Measurements from ENCODE around the gene GPR45.

Gene GPR45

DNA sequence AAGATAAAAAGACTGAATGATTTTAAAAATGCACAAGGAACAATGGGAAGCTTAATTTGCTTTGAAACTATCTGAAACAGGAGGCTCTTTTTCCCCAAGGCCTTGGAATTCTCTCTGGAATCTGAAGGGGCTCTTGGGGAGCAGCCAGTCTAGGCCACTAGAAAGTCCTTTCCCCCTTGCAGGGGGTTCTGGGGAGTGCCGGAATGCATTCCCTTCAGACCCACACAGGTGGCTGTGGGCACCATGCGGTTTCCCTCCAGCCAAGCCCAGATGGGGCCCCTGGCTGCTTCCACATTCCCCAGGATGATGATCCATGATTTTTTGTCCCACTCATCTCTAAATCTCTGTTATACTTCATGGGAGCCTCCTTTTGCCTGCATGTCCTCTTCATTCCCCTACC is 10.7 kb downstream of the GPR45 start:
- DNase-seq (ENCODE audit: low read depth in 2 of 2, low spot score in 1 of 2): no peak

DNA sequence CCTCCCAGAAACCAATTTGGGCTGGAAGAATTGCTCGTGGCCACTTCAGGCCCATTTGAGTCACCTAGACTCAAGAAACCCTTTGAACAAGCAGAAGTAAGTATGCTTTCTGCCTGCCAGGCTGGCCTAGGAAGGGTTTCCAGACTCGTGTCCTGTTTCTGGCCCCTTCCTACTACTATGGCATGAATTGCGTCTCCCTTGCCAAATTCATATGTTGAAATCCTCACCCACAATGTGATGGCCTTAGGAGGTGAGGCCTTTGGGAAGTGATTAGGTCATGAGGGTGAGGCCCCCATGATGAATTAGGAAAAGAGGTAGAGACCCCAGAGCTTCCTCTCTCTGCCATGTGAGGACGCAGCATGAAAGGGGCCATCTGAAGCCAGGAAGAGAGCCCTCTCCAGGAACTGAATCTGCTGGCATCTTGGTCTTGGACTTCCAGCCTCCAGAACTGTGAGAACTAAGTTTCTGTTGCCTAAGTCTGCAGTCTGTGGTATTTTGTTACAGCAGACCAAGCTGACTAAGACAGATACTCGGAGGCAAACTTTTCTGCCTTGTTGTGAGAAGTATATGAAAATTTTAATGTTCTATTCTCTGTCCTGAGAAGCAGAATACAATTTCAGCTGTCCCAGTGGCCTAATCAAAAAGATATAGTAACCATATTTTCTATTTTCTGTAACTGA is 13.1 kb downstream of the GPR45 start:
- no peak for DNase-seq (ENCODE audit: low read depth in 2 of 2, low spot score in 1 of 2)

DNA sequence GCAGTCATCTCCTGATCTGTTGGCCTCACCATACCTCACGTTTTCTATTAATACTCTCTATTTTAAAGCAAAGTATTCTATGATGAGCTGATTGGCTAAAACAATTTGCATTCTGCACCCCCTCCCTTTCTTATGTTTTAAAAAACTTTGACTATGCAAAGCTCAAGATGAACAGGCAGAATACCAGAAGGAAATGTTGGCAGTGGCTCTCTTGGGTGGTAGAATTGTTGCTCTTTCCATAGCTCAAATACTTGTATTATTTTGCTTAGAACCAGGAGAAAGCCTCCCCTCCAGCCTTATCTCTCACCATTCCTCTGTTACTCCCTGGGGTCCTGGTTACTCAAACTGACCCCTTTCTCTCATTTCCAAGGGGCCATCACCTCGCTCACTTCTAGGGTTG is 14.4 kb downstream of the GPR45 start:
- no peak for DNase-seq (ENCODE audit: low read depth in 2 of 2, low spot score in 1 of 2)

DNA sequence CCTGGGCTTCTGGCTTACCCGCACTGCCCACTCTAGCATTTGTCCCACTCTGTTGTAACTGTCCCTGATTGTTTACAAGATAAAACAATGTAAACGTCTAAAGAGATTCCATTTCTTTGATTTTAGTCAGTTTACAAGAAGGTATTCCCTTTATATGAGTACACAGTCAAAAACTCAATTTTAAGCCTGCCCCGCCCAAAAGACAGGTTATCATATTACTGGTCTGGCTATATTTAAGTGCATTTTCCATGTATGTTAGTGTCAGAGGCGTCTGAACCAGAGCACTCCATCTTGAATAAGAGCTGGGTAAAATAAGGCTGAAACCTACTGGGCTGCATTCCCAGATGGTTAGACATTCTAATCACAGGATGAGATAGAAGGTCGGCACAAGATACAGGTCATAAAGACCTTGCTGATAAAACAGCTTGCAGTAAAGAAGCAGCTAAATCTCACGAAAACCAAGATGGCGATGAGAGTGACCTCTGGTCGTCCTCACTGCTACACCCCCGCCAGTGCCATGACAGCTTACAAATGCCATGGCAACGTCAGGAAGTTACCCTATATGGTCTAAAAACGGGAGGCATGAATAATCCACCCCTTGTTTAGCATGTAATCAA is 15.0 kb downstream of the GPR45 start:
- no peak for DNase-seq (ENCODE audit: low read depth in 2 of 2, low spot score in 1 of 2)

DNA sequence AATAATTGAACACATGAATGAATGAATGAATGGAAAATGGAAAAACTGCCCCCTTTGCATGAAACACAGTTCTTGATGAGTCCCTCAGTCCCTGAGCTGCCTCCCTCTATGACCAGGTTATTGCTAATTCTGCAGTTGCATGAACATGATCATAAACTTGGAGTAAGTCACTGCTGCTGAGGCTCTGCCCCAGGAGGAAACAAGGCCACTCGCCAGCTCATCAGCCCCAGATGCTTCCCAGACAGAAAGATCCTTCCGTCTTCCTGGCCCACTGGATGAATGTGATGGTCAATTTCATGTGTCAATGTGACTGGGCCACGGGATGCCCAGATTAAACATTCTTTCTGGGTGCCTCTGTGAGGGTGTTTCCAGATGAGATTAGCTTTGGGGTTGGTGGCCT is 16.4 kb downstream of the GPR45 start:
- no peak for DNase-seq (ENCODE audit: low read depth in 2 of 2, low spot score in 1 of 2)

DNA sequence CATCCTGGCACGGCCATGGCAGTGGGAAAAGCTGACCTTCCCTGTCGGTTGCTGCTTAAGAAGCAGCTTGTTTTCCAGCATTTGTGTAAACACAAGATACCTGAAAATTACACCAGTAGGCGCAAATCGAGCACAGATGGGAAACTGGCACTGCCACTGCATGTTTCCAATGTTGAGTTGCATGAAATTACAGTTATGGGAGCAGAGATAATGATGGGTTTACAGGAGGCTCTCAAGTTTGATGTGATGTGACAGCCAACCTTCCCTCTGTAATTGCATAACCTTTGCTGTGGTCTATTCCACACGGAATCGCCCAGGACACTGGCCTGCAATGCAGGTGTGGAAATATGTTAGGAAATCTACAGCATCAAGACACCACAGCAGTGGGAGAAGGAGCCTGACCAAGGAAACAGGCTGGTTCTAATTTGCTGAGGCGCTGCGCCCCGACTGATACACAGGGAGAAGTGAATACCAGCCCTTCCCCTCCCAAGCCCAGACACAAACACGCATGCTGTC is 17.4 kb downstream of the GPR45 start:
- no peak for DNase-seq (ENCODE audit: low read depth in 2 of 2, low spot score in 1 of 2)

DNA sequence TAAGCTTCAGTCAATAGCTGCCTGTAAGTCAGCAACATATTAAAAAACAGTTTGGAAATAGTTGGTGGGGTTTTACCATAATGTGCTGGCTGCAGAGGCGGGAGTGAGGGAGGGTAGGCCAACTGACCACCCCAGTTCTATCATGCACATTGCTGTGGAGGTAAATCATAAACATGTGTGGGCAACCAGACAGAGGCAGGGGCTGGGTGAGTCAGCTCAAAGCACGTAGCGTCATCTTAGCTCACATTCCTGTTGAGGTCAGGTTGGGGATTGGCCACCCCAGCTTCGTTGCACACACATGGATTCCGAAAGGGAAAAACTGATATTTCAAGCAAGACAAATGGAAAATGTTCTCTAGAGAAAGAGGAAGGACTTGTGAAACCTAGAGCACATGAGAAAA is 19.5 kb downstream of the GPR45 start:
- DNase-seq (ENCODE audit: low read depth in 2 of 2, low spot score in 1 of 2): no peak

DNA sequence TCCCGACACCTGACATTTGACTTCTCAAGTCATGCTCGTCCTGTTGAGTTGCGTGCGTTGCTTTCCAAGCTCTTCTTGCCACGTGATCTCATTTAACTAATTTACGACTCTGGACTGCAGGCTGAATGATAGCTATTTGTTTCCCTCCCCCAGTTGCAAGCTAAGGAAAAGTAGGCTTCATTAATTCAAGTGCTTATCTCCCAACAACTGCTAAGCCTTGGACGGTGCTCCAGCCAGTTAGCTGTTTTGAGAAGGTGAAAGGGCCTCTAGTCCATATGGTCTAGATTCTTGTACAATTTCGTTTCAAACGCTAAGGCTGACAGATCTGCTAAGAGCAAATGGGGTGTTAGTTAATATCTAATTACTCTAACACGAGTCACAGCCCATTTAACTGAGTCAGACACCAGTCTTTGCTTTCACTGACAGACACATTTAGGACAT is 21.1 kb downstream of the GPR45 start:
- no peak for DNase-seq (ENCODE audit: low read depth in 2 of 2, low spot score in 1 of 2)

DNA sequence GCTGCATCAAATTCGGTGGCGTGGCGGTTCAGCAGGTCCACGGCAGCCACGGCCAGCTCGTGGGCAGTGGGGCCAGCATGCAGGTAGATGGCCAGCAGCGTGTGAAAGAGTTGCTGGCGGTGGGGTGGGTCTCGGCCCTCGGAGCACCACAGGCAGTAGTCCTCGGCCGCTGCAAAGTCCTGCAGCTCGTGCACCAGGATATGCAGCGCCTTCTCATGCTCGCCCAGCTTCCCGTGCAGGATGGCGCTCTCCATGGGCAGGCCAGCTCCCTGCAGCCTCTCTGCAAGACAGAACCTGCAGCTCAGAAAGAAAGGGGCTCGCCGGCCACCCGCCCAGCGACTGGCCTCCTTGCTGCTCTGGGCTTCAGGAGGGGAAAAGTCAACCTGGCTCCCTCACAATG is 27.9 kb downstream of the GPR45 start:
- DNase-seq (ENCODE audit: low read depth in 2 of 2, low spot score in 1 of 2): no peak

DNA sequence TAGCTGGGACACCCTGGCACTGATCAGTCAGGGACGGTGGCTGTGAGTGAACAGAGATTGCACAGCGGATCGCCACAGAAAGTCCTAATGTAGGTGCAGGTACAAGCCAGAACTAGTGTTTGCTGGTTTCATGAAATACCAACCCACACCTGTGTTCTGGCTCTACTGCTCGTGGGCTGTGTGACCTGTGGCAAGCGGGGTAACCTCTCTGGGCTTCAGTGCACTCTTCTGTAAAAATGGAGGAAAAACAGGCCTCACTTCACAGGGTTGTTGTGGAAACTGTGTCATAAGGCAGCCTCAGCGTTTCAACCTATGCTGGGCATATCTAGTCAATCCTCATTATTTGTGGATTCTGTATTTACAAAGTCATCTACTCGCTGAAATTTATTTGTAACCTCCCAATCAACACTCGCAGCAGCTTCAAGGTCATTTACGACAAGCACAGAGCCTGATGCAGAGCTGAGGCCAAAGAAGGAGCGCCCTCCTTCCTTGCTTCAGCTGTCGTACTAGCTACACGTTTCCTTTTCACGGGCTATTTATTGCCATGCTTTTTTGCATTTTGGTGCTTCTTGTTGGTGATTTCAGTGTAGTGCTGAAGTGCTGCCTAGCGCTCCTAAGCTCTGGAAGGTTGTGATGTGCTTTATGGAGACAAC is 30.0 kb downstream of the GPR45 start:
- no peak for DNase-seq (ENCODE audit: low read depth in 2 of 2, low spot score in 1 of 2)

DNA sequence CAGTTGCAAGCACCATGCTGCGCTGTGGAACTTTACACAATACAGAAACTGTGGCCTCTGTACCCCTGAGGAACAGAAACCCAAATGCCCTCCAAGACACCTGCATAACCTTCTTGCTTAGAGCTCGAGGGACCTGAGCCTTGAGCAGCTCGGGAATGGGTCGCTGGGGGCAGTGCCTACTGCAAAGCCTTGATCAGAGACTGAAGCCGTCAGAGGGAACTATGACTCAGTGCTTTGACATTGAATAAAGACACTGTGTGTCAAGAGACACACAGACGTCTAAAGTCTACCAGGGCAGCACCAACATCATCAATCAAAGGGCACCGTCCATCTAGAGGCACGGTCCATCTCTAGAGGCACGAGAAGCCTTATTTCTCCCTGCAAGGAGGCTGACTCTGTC is 30.6 kb downstream of the GPR45 start:
- DNase-seq (ENCODE audit: low read depth in 2 of 2, low spot score in 1 of 2): no peak

DNA sequence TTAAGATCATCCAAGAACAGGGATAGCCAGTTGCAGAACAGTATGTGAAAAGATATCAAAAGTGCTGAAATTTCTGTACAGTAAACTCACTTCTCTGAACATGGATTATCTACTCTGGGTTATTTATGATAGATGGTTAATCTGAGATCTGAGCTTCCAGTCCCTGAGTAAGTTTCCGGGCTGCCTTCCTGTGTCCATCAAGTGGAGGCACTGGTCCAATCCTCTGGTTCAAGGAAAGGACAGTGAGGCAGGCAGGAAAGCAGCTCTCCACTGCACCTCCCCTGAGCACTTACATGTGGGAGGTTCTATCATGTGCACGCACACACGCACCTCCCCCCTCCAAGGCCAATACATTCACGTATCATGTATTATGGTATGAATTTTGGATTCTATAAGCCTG is 32.5 kb downstream of the GPR45 start:
- DNase-seq (ENCODE audit: low read depth in 2 of 2, low spot score in 1 of 2): no peak

DNA sequence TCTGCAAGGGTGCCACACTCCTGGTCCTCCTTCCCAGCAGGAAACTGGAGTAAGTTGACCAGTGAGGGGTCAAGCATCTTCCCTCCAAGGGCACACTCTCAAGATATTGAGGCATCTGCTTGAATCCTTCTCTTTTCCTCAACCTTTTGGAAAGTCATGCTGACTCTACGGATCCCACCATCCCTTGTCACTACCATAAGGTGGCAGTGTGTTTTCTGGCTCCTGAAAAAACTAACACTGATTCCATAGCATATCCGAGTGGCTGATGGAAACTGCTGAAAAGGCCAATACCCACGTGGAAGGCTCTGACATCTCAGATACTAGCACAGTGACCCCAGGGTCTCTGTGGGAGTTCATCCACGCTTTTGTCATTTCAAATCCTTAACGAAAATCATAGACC is 37.1 kb downstream of the GPR45 start:
- no peak for DNase-seq (ENCODE audit: low read depth in 2 of 2, low spot score in 1 of 2)

DNA sequence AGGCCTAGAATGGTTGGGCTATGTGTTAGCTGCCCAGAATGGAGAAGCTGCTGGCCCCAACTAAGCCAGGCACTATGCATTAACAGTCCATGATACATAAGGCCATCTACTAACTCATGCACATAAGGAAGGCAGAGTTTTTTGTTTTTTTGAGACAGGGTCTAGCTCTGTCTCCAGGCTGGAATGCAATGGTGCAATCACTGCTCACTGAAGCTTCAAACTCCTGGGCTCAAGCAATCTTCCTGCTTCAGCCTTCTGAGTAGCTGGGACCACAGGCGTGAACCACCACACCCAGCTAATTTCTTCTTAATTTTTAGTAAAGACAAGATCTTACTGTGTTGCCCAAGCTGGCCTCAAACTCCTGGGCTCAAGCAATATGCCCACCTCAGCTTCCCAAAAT is 37.6 kb downstream of the GPR45 start:
- DNase-seq (ENCODE audit: low read depth in 2 of 2, low spot score in 1 of 2): no peak

DNA sequence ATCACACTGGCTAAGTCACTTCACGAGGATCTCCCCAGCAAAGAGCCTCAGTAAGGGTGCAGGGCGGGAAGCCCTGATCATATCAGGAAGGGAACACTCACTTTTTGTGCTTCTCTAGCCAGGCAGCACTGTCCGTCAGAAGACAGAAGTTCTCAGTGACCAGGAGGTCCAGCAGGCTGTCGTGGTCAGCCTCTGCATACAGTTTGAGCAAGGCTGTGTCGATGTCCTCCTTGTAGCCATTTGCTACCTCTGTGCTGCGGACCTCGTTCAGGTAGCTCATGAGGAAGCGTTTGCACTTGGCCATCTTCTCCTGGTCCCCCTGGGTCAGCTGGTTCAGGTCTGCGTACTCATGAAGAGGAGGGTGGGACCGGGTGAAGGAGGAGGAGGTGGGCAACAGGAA is 38.7 kb downstream of the GPR45 start:
- DNase-seq (ENCODE audit: low read depth in 2 of 2, low spot score in 1 of 2): no peak

DNA sequence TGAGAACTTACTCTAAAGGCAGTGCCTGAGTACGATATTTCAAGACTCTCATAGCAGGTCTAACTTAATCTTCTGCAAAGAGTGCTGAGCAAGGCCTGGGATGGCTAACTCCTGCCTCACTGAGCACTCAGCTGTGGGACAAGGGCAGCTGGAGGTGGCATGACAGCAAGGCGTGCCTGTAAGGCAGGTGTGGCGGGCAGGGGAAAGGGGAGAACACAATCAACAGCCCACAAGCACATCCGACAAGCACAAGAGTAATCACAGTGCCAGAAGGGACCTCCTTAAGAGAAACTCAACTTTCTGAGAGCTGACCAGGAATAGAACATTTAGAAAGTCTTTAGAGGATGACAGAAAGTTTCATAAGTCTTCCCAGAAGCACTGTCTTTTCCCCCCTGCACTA is 42.0 kb downstream of the GPR45 start:
- no peak for DNase-seq (ENCODE audit: low read depth in 2 of 2, low spot score in 1 of 2)

DNA sequence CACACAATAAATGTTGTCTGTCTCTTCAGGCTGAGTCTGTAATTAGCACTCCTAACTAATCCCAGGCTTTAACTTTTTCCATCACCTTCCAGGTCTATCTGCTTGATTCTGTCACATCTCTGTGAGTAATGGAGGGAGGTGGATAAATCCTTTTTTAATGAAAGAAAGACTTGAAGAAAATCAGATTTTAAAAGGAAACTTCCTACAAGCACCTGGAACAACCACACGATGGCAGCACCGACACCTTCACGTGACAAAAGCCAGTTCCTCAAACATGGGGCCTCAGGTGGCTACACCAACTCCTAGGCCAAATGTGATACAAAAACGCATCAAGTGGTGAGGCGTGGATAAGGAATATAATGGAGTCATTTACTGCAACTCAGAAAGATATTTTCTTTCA is 46.1 kb downstream of the GPR45 start:
- DNase-seq (ENCODE audit: low read depth in 2 of 2, low spot score in 1 of 2): no peak

DNA sequence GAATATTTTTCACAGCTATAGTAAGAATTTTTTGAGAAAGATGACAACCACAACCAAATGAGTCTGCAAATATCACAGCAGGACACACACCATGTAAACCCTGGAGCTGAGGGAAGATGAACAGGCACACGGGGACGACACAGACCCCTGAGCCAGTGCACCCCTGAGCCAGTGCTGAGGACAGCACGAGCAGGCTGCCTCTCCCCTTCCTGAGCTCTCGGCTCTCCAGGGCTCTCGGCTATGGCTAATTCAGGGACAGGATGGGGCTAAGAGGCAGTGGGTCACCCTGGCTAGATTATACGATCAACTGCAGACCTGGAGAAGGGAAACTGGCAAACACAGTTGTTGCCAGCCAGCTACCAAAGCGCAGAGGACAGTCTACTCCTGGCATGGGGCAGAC is 46.6 kb downstream of the GPR45 start:
- DNase-seq (ENCODE audit: low read depth in 2 of 2, low spot score in 1 of 2): no peak

DNA sequence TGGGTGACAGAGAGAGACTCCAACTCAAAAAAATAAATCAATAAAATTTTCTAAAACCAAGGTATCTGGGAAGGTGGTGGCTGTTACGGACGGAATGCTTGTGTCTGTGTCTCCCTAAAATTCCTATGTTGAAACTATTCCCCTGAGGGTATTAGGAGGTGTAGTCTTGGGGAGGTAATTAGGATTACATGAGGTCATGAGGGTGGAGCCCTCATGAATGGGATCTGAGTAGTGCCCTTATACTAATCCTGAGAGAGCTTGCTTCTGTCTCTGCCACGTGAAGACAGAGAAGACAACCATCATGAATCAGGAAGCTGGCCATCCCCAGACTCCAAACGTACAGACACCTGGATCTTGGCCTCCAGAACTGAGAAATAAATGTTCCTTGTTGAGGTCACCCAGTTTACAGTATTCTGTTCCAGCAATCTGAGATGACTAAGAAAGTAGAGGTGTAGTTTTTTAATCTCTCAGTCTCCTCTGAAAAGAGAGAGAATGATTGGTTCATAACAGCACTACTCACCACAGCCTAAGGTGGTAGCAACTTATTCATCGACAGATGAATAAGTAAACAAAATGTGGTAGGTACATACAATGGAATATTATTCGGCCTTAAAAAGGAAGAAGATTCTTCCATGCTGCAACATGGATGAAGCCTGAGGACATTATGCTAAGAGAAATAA is 49.6 kb downstream of the GPR45 start:
- no peak for DNase-seq (ENCODE audit: low read depth in 2 of 2, low spot score in 1 of 2)

DNA sequence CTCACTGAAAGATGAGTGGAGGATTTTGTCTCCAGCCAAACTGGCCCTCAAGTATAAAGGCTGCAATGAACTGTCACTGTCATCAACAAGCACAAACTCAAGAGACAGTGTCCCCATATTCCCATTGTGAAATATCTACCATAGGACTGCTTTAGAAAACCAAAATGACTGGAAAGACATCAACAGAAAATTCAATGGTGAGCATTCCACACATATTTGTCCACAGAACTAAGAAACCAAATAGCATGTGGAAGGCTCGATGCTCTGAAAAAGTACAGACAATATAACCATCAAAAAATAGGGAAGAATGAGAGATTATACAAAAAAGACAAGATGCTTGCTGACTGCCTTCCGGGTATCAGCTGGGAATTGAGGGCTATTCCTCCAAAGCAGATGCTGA is 50.4 kb downstream of the GPR45 start:
- no peak for DNase-seq (ENCODE audit: low read depth in 2 of 2, low spot score in 1 of 2)
